HG03565 (cell line): ENCODE measurements around the gene RAB15.

Experiments
- ATAC-seq: cut with Tn5 transposase; IDR thresholded peaks from one replicate; pipeline ENCODE4 v1.9.1; 2021; ENCODE audit warnings: mild to moderate bottlenecking, moderate library complexity; ENCODE audit not compliant: unreplicated experiment

RAB15 gene

GRCh38 chr14:64990939-64991338, 18.8 kb upstream of the RAB15 start:
- ATAC-seq = no peak

- no peak for ATAC-seq
These were observed 18.2 kb upstream of the RAB15 start for GRCh38 chr14:64990296-64990695.

- ATAC-seq = no peak
These were observed 15.3 kb upstream of the RAB15 start for GRCh38 chr14:64987438-64987767.

- peak; percentile 75 for ATAC-seq
These were observed 14.7 kb upstream of the RAB15 start, which contains the start of gene FNTB for GRCh38 chr14:64986648-64987437. Gene FNTB (plus strand): TSS chr14:64986895. CDS start chr14:64986954, 59 bp downstream.

DNA sequence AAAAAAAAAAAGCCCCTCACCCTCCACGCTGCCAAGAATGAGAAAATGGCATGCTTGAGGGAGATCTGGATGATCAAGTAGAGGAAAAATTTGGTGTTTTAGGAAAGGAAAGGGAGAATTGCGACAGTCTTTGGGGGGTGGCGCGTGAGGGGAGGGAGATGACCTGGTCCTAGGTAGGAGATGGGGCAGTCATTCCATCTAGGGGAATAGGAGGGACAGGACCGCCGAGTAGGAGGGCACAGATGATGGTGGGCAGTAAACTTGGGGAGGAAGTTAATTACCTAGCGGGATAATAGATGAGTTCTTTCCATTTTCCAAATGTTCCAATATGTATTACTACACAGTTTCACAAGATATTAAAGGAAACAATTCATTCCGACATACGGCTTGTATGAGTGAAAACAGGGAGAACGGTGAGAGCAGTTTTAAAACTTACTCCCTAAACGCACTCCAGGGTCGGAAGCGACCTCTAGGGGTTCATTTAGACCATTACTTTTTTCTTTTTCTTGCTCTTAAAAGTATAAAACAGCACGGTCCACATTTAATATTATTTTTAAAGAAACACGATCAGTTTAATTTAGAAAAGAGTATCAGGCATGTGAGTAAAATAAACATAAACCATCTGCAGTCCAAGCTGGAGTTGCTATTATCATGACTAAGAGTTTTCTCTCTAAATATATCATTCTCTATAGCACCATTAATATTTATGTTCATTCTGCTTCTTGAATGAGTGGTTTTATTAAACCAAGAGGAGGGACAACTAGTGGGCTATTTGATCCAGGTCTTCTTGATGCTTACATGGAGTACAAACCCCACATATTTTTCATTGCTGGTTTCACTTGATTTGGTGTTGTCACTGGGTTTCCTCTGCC, 11.5 kb upstream of the RAB15 start:
- no peak for ATAC-seq

DNA sequence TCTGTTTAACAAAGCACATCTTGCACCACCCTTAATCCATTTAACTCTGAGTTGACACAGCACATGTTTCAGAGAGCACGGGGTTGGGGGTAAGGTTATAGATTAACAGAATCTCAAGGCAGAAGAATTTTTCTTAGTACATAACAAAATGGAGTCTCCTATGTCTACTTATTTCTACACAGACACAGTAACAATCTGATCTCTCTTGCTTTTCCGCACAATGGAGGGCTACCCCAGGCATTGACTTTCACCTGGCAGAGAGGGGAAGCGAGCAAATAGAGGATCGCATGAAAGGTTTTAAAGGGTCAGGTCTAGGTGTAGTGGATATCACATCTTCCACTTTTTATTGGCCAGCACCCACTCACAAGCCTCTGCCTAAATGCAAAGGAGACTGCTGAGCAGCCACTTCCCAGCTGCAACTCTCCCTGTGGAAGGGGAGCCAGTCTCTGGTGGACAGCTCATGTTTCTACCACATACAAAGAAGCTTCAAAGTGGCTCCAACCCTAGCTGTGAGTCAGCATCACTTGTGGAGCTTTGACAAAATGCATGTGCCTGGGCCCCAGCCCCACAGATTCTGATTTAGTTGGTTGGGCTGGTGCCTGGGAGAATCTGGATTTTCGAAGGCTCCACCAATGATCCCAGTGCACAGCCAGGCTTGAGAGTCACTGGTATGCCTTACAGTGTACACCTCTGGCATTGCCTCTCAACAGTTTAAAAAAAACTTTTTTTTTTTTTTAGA, 7.4 kb upstream of the RAB15 start:
- no peak for ATAC-seq

- no peak for ATAC-seq
These were observed 2.4 kb upstream of the RAB15 start for GRCh38 chr14:64974563-64974962.

DNA sequence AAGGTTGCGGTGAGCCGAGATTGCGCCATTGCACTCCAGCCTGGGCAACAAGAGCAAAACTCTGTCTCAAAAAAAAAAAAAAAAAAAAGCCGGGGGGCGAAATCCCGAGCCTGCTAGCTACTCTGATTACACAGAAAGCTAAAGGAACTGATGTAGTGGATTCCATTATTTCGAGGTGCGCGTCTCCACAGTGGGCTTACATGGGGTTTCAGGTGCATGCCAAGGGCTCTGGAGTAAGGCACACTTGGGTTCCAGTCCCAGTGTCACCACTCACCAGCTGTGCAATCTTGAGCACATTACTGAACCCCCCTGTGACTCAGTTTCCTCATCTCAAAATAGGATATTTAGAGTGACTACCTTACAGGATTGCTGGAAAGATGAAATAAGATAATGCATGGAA, 1.7 kb upstream of the RAB15 start:
- ATAC-seq = no peak

DNA sequence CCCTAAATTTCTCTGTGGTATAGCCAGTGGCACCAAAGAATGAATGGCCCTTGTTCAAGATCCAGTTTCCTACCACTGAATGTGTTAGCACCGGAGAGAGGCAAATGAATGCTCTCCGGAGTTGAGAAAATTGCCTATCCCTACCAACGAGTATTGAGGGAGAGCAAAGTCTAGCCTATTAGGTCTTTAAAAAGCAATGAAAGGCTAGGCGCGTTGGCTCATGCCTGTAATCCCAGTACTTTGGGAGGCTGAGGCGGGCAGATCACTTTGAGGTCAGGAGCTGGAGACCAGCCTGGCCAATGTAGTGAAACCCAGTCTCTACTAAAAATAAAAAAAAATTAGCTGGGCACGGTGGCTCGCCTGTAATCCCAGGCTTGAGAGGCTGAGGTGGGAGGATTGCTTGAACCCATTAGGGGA, 898 bp upstream of the RAB15 start:
- ATAC-seq = no peak

DNA sequence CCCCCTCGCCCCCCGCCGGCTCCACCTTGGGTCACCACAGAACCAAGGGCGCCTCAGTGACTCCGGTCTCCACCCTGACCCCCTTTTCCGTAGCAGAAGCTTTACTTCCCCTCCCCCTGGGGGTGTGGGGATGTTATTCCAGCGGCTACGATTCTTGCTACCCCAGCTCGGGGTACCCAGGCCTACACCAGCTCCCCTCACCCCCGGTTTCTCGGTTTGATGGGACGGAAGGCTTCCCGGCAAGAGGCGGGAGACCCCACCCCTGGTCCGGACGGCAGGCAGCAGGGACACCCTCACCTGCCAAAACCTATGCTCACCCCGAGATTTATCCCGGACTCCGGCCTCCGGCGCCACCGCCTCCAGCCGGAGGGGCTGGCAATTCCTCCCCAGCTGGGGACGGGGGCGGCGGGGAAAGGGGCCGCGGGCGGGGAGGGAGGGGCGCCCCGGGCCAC, 619 bp downstream of the RAB15 start:
- ATAC-seq = no peak

DNA sequence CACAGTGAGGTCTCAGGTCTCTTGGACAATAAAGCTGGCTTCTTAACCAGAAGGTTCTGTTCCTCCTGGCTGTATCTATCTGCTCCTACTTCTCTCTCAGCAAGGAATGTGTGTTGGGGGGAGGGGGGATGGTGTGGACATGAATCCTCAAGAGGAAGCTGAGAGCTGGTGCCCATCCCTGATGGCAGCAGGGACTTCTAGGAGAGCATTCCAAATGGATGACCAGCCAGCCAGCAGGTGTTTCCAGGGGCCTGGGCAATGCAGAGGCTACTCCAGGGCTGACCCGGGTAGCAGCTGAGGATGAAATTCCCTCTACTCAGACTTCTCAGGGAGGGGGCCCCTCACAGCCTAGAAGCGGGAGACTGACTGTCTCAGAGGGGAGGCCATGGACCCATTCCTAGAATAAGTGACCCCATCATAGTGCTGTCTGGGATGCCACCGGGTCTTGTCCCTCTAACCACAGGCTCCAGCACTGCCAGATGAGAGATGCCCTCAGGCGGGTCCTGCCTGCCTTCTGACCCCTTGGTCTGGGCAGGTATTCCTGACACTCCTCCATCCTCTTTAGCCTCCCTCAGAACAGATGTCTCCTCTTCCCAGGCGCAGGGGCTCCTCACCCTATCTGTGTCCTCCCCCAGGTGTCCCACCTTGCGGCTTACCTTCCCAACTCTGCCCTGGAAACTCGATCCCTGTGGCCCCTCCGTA, 1.2 kb downstream of the RAB15 start:
- ATAC-seq = no peak

DNA sequence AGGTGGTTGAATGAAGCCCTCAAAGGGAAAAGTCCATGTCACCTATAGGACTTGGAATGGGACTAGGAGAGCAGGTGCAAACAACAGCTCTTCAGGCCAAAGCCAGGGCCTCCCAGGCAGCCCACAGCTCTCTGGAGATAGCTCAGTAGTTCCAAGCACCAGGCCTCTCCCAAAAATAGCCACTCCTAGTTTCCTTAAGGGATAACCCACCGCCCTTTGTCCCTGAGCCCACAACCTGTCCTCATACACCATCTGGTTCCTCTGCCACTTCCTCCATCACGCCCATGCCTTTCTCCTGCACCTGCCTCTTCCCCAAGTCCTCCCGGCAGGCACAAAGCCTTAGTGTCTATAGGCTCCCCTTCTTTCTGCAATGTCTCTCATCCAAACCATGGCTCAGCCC, 2.1 kb downstream of the RAB15 start:
- ATAC-seq = no peak

DNA sequence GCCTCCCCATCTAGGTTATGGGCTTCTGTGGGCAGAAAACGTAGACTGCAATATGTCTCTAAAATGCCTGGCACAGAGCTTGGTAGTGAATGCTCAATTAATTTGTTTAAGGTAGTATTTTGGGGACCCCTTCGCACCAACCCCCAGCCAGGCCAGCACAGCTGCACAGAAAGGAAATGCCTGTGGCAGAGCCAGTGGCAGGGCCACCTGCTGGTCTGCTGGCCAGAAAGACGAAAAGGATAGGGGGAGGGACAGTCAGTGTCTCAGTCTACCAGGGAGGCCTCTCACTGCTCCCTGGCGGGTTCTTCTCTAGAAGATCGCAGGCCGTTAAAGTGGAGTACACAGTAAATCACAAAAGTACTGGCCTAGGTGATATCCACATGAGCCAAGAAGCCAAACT, 3.5 kb downstream of the RAB15 start:
- no peak for ATAC-seq

- ATAC-seq = no peak
These were observed 4.0 kb downstream of the RAB15 start for GRCh38 chr14:64968167-64968566.

- no peak for ATAC-seq
These were observed 5.2 kb downstream of the RAB15 start for GRCh38 chr14:64966976-64967375.

- ATAC-seq = no peak
These were observed 6.7 kb downstream of the RAB15 start for GRCh38 chr14:64965356-64966000.

DNA sequence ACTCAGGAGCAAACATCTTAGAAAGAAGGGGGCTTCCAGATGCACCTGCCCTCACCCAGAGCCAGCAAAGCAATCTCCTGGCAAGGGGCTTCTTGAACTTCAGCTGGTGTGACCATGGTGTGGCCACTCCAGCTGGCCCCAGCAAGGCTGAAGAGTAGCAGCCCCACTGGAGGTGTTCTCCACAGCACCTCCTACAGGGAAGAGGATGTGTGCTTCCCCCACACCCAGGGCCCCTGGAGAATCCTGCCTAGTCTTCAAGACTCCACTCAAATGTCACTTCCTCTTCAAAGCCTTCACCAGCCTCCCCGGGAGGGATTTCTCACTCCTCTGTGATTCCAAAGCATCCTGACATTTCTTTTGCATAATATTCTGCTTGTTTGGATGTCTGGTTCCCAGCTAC, 8.5 kb downstream of the RAB15 start:
- ATAC-seq = no peak

GRCh38 chr14:64960762-64961276, 11.3 kb downstream of the RAB15 start:
- ATAC-seq = no peak

DNA sequence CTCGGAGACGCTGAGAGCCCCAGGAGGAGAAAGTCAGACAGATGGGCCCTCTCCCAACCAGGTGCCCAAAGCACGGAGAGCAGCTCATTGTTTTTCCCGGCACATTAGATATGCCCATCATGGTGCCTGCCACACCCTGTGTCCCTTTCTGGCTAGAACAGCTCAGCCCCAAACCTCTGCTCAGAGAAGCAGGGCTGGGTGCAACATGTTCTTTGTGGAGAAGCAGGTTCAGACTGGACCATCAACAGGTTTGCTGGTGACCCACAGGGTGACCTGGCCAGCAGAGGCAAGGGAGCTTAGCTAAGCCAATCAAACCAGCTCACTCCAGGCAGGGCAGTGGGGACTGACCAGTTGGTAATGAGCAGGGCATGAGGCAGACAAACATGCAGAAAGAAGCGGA, 13.4 kb downstream of the RAB15 start:
- no peak for ATAC-seq

DNA sequence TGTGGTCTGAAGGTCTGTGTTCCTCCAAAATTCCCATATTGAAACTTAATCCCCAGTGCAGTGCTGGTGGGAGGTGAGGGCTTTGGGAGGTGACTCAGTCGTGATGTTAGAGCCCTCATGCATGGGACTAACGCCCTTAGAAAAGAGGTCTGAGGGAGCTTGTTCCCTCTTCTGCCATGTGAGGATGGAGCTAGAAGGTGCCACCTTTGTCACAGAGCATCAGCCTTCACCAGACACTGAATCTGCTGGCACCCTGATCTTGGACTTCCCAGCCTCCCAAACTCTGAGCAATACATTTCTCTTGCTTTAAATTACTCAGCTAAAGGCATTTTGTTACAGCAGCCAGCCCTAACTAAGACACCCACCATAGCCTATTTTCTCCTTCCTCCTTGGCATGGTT, 13.9 kb downstream of the RAB15 start:
- no peak for ATAC-seq
